ENCODE data around the gene DNPH1.
A peak's percentile ranks its signal among the peaks of the same experiment; 100 is the strongest.

DNPH1 gene

DNA sequence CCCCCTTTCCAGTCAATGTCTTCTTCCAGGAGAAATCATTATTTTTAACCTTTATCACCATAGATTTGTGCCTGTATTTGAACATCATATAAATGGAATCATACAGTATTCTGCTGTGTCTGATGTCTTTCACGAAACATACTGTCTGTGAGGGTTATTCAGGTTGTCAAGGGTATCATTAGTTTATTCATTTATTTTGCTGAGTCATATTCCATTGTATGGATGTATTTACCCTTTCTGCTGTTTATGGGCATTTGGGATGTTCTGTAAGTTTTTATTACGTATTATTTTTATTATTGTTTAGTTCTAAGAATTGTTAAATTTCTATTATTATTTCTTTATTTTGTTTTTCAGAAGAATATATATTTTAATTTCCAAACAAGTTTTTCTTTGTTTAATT lies 22.0 kb downstream of the DNPH1 start:
- no peak for DNase-seq

DNA sequence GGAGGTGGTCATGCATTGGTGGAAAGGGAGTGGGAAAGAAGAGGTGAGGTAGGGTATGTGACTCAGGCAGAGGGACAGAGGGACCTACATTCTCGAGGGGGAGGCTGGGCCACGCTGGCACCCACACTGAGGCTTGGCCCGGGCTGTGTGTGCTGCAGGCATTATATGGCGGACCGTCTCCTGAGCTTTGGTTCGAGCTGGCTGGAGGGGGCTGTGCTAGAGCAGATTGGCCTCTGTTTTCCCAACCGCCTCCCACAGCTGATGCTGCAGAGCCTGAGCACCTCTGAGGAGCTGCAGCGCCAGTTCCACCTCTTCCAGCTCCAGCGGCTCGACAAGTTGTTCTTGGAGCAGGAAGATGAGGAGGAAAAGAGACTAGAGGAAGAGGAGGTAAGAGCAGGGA lies 23.4 kb downstream of the DNPH1 start:
- no peak for DNase-seq

- no peak for DNase-seq
These were observed 24.8 kb downstream of the DNPH1 start for GRCh38 chr6:43204271-43205105.

DNA sequence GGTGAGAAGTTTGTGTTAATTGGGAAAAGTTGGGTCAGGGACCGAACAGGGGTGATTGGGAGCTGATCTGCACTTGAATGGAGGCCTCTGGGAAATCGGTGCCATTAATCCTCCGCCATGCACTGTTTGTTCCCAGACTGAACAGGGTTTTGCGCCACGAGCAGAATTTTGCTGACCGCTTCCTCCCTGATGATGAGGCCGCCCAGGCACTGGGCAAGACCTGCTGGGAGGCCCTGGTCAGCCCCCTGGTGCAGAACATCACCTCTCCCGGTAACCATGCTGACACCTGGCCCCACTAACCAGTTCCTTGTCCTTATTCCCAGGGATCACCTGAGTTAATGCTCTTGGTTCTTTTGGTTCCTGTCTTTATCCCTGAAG lies 25.6 kb downstream of the DNPH1 start:
- DNase-seq: no peak

- no peak for DNase-seq
These were observed 26.1 kb downstream of the DNPH1 start for GRCh38 chr6:43203029-43203717.

DNA sequence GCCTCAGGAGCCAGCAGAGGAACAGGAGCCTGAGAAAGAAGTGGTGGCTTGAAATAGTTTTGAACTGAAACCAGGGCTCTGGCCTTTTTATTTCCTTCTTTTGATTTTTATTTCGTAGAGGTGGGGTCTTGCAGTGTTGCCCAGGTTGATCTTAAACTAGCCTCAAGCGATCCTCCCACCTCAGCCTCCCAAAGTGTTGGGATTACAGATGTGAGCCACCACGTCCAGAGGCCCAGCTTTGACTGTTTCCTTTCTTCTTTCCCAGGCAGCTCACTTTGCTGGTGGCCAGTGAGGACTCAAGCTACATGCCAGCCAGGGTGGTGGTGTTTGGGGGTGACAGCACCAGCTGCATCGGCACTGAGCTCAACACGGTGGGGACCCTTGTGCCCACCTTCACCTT lies 26.8 kb downstream of the DNPH1 start:
- DNase-seq: no peak

GRCh38 chr6:43200541-43200940 lies 28.7 kb downstream of the DNPH1 start:
- no peak for DNase-seq

DNA sequence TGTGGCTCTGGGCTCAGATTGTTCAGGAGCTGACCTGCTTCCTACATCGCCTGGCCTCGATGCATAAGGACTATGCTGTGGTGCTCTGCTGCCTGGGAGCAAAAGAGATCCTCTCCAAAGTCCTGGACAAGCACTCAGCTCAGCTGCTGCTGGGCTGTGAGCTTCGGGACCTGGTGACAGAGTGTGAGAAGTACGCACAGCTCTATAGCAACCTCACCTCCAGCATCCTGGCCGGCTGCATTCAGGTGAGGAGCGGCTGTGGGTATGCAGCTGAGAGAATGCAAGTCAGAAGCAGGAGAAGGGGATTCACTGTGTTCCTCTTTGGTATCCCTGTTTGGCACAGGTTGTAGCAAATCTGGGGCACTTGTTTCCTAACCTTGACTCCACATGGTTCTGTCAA lies 29.4 kb downstream of the DNPH1 start:
- no peak for DNase-seq

DNA sequence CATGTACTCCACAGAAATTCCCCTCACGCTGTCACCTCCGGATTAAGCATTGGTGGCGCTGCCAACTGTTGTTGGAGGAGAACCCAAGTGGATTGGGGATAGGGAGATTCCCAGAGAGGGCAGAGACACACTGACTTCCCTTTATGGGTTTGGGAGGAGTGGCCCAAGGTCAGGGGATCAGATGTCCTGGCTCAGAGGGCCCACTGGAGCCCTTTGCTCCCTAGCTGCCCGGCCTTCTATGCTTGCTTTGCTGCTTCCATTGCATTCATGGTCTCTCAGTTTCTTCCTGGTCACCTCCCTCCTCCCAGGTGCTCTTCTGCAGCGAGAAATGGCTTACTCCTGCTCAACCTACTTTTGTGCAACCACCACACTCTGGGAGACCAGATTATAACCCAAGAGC lies 32.9 kb downstream of the DNPH1 start:
- no peak for DNase-seq

DNA sequence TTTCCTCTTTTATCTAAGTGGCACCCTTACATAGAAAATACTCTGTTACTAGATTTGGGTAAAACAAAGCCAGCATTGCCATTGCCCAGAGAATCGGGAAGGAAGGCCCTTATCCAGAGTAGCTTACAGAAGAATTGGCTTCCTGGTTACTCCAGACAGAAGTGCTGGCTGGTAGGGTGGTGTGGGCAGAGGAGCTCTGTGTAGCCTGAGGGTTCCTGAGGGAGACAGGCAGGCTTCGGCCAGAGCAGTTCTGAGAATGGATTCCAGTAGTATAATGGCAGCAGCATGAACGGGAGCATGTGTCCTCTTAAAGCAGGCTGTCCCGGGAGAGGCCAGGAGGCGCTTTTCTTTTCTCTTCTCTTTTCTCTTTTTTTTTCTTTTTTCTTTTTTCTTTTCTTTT lies 35.4 kb downstream of the DNPH1 start:
- no peak for DNase-seq

DNA sequence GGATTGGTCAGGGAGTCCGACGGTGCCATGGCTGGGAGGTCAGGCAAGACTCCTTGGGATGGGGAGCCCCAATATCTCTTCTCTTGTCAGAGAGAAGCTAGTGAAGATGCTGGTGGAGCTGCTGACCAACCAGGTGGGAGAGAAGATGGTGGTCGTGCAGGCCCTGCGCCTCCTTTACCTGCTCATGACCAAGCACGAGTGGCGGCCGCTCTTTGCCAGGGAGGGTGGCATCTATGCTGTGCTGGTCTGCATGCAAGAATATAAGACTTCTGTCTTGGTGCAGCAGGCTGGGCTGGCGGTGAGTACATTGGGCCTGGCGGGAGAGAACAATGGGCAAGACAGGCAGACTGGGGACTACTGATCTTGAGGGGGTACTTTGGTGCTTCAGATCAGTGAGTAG lies 36.4 kb downstream of the DNPH1 start:
- no peak for DNase-seq

GRCh38 chr6:43189776-43190304 lies 39.4 kb downstream of the DNPH1 start:
- no peak for DNase-seq

DNA sequence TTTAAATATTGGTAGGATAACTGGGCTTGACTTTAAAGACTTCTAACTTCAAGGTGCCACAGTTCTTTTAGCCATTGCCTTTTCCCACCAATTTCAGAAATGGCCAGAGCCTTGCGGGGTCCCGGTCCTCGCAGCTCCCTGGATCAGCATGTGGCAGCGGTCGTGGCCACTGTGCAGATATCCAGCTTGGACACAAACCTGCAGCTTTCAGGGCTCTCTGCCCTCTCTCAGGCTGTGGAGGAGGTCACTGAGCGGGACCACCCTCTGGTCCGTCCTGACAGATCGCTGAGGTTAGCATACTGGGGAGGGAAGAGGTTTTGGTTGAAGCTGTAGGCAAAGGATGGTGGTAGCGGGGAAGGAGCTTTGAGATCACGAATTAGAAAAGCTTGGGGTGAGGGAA lies 40.9 kb downstream of the DNPH1 start:
- DNase-seq: no peak

GRCh38 chr6:43187821-43188220 lies 41.5 kb downstream of the DNPH1 start:
- no peak for DNase-seq

- DNase-seq: no peak
These were observed 42.6 kb downstream of the DNPH1 start for GRCh38 chr6:43186706-43187105.

DNA sequence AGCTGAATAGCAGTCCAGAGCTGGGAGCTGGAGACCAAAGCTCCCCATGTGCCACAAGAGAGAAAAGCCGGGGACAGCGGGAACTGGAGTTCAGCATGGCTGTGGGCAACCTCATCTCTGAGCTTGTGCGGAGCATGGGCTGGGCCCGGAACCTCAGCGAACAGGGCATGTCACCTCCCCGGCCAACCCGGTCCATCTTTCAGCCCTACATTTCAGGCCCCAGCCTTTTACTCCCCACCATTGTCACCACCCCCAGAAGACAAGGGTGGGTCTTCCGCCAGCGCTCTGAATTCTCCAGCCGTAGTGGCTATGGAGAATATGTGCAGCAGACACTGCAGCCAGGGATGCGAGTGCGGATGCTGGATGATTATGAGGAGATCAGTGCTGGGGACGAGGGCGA lies 43.3 kb downstream of the DNPH1 start:
- DNase-seq: no peak

DNA sequence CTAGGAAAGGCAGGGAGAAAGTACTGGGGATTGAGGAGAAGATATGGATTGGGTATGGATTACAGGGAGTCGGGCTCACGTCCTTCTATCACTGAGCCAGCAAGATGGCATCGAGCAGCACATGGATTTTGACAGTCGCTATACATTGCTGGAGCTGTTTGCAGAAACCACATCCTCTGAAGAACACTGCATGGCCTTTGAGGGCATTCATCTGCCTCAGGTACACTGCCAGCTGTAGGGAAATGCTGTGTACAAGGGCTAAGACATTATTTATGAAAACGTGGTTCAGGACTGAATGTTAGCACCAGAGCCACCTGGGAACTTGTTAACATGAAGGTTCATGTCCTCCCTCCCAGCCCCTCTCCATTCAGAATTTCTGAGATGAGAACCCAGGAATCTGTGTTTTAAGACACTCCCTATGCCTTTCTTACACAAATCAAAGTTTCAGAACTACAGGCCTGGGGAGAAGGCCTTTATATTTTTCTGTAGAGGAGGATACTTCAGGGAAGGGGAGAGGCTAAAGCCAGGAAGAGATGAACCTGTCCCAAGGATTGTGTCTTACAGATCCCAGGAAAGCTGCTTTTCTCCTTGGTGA lies 43.8 kb downstream of the DNPH1 start:
- no peak for DNase-seq

DNA sequence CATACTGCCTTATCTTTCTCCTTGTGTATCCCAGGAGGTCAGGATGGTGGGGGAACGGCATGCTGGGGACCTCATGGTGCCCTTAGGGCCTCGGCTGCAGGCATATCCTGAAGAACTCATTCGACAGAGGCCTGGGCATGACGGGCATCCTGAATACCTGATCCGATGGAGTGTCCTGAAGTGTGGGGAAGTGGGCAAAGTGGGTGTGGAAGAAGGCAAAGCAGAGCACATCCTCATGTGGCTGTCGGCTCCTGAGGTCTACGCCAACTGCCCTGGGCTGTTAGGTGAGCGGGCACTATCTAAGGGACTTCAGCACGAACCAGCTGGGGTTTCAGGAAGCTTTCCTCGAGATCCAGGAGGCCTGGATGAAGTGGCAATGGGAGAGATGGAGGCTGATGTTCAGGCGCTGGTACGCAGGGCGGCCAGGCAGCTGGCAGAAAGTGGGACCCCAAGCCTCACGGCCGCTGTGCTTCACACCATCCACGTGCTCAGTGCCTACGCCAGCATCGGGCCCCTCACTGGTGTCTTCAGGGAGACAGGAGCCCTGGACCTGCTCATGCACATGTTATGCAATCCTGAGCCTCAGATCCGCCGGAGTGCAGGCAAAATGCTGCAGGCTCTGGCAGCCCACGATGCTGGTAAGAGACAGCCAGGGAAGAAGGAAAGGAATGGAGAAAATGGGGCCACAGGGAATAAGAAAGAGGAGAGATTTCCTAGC lies 44.9 kb downstream of the DNPH1 start:
- DNase-seq: no peak

DNA sequence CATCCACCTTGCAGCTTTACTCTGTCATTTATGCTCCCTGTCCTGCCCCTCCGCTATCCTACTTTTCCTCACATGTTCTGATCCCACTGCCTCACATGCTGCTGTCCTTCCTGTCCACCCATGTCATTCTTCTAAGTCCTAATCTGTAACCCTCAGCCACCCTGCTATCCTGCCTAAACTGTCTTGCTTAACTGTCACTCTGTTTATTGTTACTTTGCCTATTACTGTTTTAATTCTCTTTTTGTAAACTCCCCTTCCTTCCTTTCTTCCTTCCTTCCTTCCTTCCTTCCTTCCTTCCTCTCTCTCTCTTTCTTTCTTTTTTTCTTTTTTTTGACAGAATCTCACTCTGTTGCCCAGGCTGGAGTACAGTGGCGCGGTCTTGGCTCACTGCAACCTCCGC lies 45.8 kb downstream of the DNPH1 start:
- DNase-seq: no peak

GRCh38 chr6:43181942-43182860 lies 47.1 kb downstream of the DNPH1 start, which contains the start of gene CUL9:
Gene CUL9 (plus strand): TSS chr6:43182196. CDS start chr6:43184311, 2,115 bp downstream.
- DNase-seq: peak; percentile 94

DNA sequence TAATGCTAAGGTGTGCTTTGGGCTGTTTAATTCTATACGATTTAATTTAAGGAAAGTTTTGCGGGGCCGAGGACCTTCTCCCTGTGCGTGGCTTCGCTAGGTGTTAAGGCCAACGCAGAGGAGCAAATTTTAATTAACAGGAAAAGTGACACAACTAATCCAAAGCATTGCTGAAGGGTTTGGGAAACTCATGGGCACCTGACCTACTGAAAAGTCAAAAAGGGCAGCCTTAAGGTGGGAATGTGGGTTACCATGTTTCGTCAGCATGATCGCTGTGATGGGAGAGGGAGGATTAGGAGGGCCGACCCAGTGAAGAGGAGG lies 47.7 kb downstream of the DNPH1 start:
- no peak for DNase-seq

GRCh38 chr6:43180985-43181384 lies 48.3 kb downstream of the DNPH1 start:
- peak; percentile 26 for DNase-seq
